HG02943 (cell line): Measurements from ENCODE around the gene SLC34A3.
"Not testable (repeated sequence)": the region's sequence is repeated elsewhere in the genome, so short reads cannot be mapped to it uniquely, and the experiment has no call there.

Source experiments
- ATAC-seq: cut with Tn5 transposase; IDR thresholded peaks from one replicate; pipeline ENCODE4 v1.9.1; 2021; ENCODE audit warnings: mild to moderate bottlenecking, low read depth, moderate library complexity; ENCODE audit not compliant: unreplicated experiment

SLC34A3 gene

DNA sequence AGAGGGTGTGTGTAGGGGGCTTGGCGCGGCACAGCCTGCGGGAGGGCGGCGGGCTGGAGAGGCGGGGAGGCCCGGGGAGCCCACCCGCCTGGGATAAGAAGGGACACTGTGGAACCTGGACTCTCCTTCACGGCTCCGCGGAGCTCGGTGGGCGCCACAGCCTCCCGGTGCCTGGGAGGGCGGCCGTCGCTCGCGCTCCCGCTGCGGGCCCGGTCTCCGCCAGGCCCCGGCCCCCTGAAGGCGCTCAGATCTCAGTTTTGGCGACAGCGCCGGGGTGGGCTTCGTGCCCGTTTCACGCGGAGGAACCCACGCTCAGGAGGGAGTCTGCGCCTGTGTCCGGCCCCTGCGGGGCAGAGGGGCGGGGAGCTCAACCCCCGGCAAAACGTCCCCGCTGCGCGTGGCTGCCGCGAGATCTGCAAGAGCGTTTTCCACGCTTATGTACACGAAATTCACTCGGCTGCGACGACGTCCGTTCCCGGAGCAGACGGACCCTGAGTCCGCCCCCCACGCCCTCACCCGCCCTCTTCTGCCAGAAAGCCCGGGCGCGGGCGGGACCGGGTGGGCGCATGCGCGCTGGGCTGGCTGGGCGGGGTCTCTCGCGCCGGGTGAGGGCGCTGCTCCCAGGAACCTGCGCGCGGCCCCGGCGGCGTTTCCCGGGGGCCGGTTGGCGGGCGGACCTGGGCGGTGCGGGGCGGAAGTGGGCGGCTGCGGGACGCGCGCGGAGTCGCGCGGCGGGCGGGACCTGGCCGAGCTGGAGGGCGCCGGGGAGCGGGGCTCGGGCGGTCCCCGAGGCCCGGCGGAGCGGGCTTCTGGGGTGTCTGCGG is 24.1 kb downstream of the SLC34A3 start, which contains the start of gene NELFB:
Gene NELFB, plus strand, starts transcription at position 704 of the 824 bp plus-strand sequence.
- ATAC-seq = peak; percentile 59

DNA sequence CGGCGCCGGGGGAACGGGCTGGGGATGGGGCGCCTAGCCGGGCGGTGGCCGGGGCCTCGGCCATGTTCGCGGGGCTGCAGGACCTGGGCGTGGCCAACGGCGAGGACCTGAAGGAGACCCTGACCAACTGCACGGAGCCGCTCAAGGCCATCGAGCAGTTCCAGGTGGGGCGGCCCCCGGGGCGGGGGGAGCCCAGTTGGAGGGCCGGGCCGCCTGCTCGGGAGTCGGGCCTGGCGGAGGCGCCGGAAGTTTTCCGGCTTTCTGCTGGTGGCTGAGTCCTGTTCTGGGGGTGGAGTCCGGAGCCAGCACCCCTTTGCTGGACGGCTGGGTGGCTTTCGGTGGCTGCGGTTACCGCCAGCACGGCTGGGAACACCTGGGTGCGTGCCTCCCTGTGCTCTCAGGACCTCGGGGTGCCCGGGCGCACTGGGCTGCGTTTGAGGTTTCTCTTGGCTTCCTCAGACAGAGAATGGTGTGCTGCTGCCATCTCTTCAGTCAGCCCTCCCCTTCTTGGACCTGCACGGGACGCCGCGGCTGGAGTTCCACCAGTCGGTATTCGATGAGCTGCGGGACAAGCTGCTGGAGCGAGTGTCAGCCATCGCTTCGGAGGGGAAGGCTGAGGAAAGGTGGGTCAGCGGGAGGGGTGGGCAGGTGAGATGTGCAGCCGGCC is 24.9 kb downstream of the SLC34A3 start:
- ATAC-seq = peak; percentile 25

DNA sequence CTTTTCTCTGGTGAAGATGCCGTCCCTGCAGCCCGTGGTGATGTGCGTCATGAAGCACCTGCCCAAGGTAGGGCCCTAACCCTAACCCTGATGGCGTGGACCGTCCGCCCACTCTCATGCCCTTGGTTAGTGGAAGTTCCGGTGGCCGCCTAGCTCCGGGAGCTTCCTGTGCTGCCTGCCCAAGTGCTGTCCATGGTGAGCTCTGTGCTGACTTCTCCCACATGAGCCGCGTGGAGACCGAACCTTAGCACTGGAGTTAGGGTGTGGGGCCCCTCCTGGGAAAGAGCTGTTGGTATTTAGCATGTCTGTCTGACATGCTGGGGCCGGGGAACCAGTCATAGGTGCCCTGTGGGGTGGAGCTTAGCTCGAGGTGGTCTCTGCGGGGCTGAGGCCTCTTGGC is 25.7 kb downstream of the SLC34A3 start:
- ATAC-seq = no peak

DNA sequence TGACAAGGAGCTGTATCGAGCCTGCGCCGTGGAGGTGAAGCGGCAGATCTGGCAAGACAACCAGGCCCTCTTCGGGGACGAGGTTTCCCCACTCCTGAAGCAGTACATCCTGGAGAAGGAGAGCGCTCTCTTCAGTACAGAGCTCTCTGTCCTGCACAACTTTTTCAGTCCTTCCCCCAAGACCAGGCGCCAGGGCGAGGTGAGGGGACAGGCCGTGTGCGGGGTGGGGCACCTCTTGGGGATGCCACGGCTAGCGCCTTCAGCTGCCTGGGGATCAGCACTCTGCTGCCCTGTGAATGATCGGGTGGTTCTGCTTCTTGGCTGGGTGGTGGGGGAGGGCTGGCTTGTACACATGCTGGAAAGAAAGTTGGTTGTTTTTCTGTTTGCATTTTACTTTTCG is 26.2 kb downstream of the SLC34A3 start:
- no peak for ATAC-seq

DNA sequence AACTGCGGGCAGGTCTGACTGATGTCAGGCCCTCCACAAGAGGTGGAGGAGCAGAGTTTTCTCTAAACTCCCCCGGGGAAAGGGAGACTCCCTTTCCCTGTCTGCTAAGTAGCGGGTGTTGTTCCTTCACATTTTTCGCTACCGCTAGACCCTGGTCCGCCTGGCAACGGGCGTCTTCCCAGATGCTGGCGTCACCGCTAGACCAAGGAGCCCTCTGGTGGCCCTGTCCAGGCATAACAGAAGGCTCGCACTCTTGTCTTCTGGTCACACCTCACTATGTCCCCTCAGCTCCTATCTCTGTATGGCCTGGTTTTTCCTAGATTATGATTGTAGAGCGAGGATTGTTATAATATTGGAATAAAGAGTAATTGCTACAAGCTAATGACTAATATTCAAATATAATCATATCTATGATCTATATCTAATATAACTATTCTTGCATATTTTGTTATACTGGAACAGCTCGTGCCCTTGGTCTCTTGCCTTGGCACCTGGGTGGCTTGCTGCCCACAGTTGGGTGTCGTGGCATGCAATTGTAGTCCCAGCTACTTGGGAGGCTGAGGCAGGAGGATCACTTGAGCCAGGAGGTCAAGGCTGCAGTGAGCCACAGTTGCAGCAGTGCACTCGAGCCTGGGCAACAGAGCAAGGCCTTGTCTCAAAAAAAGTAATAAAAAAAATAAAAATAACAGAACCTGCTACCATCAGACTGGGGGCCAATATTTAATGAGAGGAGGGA is 31.6 kb downstream of the SLC34A3 start:
- ATAC-seq = not testable (repeated sequence)

DNA sequence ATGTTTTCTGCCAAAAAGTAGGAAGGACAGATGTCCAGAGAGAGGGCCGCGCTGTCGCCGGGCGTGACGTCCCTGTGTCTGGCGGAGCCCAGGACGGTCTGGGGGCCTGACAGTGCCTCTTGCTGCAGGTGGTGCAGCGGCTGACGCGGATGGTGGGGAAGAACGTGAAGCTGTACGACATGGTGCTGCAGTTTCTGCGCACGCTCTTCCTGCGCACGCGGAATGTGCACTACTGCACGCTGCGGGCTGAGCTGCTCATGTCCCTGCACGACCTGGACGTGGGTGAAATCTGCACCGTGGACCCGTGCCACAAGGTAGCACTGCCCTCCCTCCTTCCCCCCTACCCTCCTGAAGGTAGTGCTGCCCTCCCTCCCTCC is 32.2 kb downstream of the SLC34A3 start:
- ATAC-seq = no peak

DNA sequence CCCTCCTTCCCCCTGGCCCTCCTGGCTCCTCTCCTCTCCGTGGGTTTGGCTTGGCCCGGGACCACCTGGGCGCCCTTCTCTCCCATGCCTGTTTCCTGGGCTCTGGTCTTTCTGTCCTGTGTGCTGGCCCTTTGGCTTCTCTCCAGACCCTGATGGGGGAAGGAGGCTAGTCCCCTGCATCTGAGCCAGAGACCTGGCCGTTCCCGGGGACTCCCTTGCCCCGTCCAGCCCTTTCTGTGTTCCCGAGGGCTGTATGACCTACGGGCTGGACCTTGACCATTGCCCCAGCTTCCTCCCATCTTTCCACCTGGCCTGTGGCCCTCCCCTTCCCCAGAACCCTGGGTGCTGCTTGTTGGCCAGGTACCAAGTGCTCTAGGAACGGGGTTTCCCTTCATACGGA is 32.8 kb downstream of the SLC34A3 start:
- ATAC-seq = no peak

DNA sequence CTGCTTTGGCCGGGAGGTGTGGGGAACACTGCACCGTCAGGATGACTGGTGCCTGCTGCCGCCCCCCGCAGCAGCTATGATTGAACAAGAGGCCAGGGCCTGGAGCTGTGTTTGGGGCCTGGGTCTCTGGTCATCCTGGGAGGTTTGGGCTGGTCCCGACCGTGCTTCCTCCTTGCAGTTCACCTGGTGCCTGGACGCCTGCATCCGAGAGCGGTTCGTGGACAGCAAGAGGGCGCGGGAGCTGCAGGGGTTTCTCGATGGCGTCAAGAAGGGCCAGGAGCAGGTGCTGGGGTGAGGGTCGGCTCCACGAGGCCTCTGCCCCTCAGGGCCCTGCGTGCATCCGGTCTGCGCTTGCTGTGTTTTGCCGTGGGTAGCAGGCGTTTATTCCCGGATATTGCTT is 33.4 kb downstream of the SLC34A3 start:
- no peak for ATAC-seq

DNA sequence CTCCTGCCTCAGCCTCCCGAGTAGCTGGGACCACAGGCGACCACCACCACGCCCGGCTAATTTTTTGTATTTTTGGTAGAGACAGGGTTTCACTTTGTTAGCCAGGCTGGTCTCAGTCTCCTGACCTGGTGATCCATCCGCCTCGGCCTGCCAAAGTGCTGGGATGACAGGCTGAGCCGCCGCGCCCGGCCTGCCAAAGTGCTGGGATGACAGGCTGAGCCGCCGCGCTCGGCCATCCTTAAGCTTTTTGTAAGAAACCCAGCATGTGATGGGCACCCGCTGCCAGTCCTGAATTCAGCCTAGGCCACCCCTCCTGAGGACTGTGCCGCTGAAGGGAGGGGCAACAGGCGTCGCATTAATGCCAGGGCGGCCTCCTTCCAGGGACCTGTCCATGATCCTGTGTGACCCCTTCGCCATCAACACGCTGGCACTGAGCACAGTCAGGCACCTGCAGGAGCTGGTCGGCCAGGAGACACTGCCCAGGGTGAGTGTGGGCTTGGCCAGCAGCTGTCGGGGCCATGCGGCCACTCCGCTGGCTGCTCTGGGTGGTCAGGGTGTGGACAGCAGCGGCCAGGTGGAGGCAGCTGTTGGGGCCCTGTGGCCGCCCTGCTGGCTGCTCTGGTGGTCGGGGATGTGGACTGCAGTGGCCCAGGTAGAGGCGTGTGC is 34.9 kb downstream of the SLC34A3 start:
- ATAC-seq = no peak

DNA sequence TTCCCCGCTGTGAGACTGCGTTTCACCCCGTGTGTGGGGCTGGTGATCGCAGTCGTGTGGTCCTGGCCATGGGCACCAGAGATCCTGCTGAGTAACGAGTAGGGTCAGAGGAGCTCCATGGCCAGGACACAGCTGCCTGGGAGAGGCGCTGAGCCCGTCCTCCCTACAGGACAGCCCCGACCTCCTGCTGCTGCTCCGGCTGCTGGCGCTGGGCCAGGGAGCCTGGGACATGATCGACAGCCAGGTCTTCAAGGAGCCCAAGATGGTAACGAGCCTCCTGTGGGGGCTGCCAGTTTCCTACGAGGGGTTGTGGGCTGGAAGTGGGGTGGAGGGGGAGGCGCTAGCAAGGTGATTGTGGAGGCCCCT is 35.4 kb downstream of the SLC34A3 start:
- no peak for ATAC-seq

DNA sequence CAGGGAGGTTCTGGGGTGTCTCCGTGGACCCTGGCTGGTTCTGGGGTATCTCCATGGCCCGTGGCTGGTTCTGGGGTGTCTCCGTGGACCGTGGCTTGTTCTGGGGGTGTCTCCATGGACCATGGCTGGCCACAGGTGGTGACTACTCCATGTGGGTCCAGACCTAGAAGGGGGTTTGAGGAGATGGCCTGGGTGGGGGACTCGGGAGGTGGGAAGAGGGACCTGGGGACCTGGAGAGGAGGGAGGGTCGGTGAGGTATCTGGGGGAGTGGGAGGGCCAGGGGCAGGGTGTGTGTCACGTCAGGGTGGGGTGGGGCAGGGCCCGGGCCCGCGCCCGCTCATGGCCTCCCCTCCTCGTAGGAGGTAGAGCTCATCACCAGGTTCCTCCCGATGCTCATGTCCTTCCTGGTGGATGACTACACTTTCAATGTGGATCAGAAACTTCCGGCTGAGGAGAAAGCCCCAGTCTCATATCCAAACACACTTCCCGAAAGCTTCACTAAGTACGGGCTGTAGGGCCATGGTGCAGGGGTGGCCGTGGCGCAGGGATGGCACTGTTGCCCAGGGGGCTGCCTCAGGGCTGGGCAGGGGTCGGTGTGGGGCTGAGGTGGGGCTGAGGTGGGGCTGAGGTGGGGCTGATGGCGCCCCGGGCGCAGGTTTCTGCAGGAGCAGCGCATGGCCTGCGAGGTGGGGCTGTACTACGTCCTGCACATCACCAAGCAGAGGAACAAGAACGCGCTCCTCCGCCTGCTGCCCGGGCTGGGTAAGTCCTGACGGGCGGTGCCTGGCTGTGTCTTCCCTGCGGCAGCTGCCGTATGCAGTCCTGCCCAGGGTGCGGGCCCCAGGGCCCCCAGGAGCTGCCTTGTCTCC is 36.1 kb downstream of the SLC34A3 start:
- ATAC-seq = no peak

DNA sequence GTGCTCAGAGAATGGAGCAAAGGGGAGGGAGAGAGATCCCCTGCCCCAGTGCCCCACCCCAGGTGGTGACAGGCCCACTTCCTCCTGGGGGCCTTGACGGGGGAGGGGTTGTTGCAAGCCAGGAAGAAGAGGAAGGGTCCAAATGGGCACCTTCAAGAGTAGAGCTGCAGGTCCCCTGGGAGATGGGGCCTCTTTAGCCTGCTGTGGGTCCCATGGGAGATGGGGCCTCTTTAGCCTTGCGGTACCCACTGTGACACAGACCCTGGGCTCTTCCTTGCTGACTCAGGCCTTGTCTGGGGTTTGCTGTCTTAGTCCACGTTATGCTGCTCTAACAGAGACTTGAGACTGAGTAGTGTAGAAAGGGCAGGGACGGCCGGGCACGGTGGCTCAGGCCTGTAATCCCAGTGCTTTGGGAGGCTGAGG is 37.2 kb downstream of the SLC34A3 start:
- ATAC-seq = no peak

DNA sequence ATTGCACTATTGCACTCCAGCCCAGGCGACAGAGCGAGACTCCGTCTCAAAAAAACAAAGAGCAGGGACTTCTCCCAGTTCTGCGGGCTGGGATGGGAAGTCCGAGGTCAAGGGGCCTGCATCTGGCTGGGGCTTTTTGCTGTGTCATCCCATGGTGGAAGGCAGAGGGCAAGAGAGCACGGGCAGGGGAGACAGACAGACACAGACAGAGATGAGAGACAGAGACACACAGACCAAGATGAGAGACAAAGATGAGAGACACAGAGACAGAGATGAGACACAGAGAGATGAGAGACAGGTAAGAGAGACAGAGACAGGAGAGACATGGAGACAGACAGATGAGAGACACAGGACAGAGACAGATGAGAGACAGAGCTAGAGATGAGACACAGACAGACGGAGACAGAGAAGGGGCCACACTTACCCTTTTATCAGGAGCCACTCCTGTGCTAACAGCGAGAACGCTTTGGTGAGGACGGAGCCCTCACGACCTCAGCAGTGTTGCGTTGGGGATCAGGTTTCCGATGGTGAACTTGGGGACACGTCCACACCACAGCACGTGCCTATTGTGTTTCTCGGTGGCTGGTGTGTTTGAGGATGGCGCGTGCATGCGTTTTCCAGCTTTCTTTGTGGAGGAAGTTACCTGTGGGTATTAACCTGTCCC is 38.0 kb downstream of the SLC34A3 start:
- no peak for ATAC-seq

DNA sequence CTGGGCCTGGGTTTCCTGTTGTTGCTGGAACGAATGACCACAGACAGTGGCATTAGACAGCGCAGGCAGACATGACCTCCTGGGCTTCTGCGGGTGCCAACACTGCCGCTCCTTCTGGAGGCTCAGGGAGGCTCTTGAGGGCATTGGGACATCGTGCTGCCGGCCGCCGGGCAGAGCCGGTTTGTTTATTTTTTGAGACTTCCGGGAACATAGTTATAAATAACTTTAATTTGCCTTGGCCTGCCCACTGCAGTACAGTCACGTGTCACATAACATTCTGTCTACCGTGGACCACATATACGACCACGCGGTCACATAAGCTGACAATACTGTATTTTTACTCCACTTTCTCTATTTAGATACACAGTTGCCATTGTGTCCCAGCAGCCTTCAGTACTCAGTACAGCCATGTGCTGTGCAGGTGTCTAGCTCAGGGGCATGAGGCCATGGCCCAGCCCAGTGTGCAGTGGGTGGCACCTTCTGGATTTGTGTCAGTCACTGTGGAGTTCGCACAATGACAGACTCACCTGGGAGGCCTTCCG is 38.6 kb downstream of the SLC34A3 start:
- ATAC-seq = no peak

DNA sequence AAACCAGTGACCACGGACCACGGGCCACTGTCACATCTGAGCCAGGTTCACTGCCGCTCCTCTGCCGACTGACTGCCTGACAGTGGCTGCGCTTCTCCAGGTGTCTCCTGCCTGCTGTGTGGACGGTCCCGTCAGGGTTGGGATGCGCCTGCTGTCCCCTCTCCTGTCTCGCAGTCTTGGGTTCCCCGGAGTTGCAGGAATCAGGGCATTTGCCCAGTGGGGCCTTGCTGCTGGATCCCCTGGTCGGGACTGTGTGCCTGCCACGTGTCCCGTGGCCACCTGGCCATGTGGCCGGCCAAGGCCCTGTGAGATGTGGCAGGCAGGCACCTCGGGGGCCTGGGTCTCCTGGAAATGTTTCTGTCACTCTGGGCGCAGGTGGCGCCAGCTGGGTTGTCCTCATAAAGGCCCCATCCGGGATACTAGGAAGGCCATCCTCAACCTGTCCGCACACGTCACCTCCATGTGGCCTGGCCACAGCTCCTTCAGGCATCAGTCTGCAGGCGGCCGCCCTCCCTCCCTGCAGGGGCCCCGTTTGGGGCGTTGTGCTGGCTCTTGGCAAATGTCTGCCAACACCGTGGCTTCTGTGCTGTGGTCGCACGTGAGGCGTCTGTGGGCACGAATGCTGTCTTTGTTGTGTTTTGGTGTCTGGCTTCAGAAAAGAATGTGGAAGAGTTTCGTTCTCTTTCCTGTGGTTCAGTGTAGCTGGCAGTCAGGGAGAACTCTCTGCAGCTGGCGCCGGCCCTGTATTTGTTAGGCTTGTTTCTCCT is 40.4 kb downstream of the SLC34A3 start:
- ATAC-seq = no peak

DNA sequence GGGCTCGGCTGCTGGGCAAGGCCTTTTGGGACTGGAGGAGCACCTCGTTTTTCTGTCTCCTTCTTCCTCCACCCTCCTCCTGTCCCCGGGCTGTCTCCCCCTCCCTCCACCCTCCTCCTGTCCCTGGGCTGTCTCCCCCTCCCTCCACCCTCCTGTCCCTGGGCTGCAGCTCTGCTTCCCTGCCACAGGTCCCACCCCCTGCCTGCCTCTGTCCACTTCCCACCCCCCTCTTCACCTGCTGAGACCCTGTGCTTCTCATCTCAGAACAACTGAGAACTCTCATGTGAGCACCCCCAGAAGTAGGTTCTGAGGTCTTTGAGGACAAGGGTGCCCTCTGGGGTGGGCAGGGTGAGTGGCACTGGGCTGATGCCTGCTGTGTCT is 41.0 kb downstream of the SLC34A3 start:
- no peak for ATAC-seq

DNA sequence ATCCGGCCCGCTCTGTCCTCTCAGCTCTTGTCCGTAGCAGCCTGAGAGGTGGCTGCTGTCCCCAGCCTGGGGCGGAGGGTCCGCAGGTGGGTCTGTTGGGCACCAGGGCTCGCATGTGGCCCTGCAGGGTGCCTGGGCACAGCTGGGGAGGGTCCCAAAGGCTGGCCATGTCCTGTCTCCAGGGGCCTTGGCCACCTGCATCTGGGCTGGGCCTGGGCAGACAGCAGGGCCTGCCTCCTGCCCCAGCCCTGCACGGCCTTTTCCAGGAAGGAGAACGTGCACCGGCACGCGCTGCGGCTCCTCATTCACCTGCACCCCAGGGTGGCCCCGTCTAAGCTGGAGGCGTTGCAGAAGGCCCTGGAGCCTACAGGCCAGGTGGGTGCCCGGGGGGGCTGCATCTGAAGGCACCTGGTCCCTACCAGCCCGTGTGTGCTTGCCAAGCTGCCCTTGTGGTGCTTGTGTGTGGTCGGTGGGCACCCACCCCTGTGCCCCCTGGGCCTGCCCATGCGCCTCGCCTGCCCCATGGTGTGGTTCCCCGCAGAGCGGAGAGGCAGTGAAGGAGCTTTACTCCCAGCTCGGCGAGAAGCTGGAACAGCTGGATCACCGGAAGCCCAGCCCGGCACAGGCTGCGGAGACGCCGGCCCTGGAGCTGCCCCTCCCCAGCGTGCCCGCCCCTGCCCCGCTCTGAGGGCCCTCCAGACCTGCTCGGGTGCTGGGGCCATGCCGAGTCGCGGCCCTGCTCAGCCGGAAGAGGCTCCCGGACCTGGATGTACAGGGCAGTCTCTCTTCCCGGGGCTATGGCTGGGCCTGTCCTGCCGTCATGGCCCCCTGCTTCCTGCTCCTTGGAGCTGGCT is 41.8 kb downstream of the SLC34A3 start:
- ATAC-seq = no peak

DNA sequence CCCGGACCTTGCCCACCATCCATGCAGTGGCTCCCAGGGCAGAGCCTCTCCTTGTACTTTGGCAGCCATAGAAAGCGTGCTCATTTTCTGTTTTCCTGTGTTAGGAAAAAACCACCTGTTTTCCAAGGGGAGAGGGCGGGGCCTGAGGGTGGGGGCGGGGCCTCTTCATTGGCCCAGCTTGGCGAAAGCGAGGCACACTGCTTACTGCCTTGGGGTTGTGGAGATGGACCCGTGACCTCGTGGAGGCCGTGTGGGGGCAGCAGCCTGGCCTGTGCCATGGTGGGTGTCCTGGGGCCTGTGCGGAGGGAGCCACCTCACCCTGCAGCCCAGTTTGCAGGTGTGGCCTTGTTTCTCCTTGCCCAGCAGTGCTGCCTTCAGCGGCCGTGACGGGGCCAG is 42.4 kb downstream of the SLC34A3 start:
- no peak for ATAC-seq
